Measurements from ENCODE around the gene SEC61A2.

DNA sequence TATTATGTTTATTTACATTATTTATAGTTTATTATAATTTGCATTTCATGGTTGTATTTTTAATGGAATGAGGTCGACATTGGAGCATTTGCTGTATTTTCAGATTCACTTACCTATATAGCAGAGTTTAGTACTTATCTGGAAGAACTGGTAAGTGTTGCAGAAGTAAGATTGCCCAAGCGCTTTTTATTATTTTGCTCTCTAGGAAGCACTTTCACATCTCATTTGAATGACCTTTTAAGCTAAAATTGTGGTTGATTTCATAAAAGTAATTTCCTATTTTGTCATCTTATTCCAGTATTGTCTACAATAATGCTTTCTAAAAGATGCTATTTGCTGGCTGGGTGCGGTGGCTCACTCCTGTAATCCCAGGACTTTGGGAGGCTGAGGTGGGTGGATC, 28.6 kb downstream of the SEC61A2 start:
- TF ChIP-seq, protein P1, sequence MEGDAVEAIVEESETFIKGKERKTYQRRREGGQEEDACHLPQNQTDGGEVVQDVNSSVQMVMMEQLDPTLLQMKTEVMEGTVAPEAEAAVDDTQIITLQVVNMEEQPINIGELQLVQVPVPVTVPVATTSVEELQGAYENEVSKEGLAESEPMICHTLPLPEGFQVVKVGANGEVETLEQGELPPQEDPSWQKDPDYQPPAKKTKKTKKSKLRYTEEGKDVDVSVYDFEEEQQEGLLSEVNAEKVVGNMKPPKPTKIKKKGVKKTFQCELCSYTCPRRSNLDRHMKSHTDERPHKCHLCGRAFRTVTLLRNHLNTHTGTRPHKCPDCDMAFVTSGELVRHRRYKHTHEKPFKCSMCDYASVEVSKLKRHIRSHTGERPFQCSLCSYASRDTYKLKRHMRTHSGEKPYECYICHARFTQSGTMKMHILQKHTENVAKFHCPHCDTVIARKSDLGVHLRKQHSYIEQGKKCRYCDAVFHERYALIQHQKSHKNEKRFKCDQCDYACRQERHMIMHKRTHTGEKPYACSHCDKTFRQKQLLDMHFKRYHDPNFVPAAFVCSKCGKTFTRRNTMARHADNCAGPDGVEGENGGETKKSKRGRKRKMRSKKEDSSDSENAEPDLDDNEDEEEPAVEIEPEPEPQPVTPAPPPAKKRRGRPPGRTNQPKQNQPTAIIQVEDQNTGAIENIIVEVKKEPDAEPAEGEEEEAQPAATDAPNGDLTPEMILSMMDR (IDR thresholded peaks at IDR 0.05): no peak
- TF ChIP-seq EZH2 (IDR thresholded peaks at IDR 0.05): no peak

Data from neural progenitor cell (in vitro differentiated cells).